ENCODE data around the gene RBM19. TPM values are rescaled to one million over a fixed set of nuclear protein-coding genes. Genes with fewer than 3 reads are reported as not detected.

The RBM19 gene
- total and polyA plus RNA-seq, 2 donors (not counting 3 experiments of a cell fraction or from before 2014, with no cell fraction given), result 13.2 to 34.4 TPM

DNA sequence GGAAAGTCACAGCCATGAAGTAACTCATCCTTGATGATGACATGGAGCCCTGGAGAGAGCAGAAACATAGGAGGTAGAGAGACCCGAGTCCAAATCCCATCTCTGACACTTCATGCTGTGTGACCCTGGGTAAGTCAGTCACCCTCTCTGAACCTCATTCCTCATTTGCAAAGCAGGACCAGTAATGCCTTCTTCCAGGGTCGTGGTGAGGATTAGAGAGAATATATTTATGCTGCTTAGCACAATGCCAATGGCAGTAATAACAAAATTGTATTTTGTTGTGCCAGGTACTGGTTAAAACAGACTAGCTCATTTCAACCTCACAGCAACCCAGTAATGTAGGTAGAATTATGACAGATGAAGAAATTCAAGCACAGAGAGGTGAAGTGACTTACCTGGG lies 13.9 kb upstream of the RBM19 start:
- Histone ChIP-seq H4K20me1 (replicated peaks; ENCODE audit: control insufficient read depth, extremely low read depth, insufficient read depth, low read length) (no peaks in the 10 kb centered on the region), H3K4me3 (replicated peaks in 1 of 3; ENCODE audit: insufficient read depth in 1 of 3, low read depth in 1 of 3, low read length in 3 of 3) (no peak overlapping the region), H3K9me3 (replicated peaks; ENCODE audit: control insufficient read depth, insufficient read depth, low read length) (no peaks in the 10 kb centered on the region), H3K36me3 (ENCODE audit: control insufficient read depth in 2 of 2, extremely low read depth in 1 of 2, insufficient read depth in 2 of 2, low read length in 2 of 2) (no peaks in the 10 kb centered on the region), H3K4me2 (ENCODE audit: insufficient read depth, low read length) (no peak overlapping the region), H3K79me2 (ENCODE audit: control insufficient read depth, insufficient read depth, low read length) (no peaks in the 10 kb centered on the region), H3K27ac (ENCODE audit: insufficient read depth, low read depth, low read length) (no peak overlapping the region), H3K4me1 (ENCODE audit: control insufficient read depth, extremely low read depth, insufficient read depth, low read length) (no peaks in the 10 kb centered on the region), H2AFZ (ENCODE audit: low read depth, low read length) (no peak overlapping the region), H3K9me1 (replicated peaks; ENCODE audit: control insufficient read depth, extremely low read depth, insufficient read depth, low read length) (no peaks in the 10 kb centered on the region), H3K9ac (replicated peaks; ENCODE audit: extremely low read depth, insufficient read depth, low read length) (no peak overlapping the region), H3K27me3 (ENCODE audit: control insufficient read depth in 2 of 2, insufficient read depth in 2 of 2, low read length in 2 of 2) (no peaks in the 10 kb centered on the region)
- no peak for FAIRE-seq
- dilution Hi-C loops (cut with MboI; ENCODE audit: extremely low pct_ligation_motif_present, low sequenced_read_pairs) (no loop called here), intact Hi-C loops (cut with micrococcal nuclease) (loop anchor here (1.0 kb wide), 5 partner anchors 496 to 1937 kb away; no protein-coding TSS in a partner anchor)
- ChIA-PET POLR2A (no interaction called here), CTCF (interaction anchor here (0.5 to 4.0 kb wide), 44 partner anchors 11 to 1998 kb away, joined by 3 to 183 read pairs (median 4); partner anchors contain the start of genes RBM19 and TBX3)
- no peak for DNase-seq (ENCODE audit: low read depth, low spot score)
- BruUV-seq (replicated peaks), result no TSS peak
- TF ChIP-seq JUN (IDR thresholded peaks at IDR 0.05; ENCODE audit: borderline replicate concordance, insufficient read depth, insufficient read length, low read depth) (no peak), POLR2A (IDR thresholded peaks at IDR 0.05; ENCODE audit: low read depth, low read length) (no peak), EZH2 (IDR thresholded peaks at IDR 0.05; ENCODE audit: borderline replicate concordance, low read depth, low read length, severe bottlenecking) (no peak), POLR2AphosphoS5 (IDR thresholded peaks at IDR 0.05; ENCODE audit: insufficient read depth, low read depth, low read length) (no peak), FOS (IDR thresholded peaks at IDR 0.05; ENCODE audit: borderline replicate concordance, insufficient read depth, low read length) (no peak), GATA2 (IDR thresholded peaks at IDR 0.05; ENCODE audit: insufficient read depth, insufficient read length, low read depth, low read length) (no peak), MYC (IDR thresholded peaks at IDR 0.05; ENCODE audit: low read depth, low read length) (no peak)
- TF ChIP-seq, protein P1, sequence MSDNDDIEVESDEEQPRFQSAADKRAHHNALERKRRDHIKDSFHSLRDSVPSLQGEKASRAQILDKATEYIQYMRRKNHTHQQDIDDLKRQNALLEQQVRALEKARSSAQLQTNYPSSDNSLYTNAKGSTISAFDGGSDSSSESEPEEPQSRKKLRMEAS (IDR thresholded peaks at IDR 0.05; ENCODE audit: insufficient read depth, insufficient read length), result no peak
- TF ChIP-seq, protein P2, sequence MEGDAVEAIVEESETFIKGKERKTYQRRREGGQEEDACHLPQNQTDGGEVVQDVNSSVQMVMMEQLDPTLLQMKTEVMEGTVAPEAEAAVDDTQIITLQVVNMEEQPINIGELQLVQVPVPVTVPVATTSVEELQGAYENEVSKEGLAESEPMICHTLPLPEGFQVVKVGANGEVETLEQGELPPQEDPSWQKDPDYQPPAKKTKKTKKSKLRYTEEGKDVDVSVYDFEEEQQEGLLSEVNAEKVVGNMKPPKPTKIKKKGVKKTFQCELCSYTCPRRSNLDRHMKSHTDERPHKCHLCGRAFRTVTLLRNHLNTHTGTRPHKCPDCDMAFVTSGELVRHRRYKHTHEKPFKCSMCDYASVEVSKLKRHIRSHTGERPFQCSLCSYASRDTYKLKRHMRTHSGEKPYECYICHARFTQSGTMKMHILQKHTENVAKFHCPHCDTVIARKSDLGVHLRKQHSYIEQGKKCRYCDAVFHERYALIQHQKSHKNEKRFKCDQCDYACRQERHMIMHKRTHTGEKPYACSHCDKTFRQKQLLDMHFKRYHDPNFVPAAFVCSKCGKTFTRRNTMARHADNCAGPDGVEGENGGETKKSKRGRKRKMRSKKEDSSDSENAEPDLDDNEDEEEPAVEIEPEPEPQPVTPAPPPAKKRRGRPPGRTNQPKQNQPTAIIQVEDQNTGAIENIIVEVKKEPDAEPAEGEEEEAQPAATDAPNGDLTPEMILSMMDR (IDR thresholded peaks at IDR 0.05; ENCODE audit: extremely low read depth in 1 of 2, insufficient read depth in 1 of 2, low read depth in 1 of 2, low read length in 2 of 2), result no peak

Data from endothelial cell of umbilical vein (primary cell).